WTC11 (cell line): Measurements from ENCODE around the gene ABR.

Source experiments
- CREB1 ChIP-seq: sonication (generic); formaldehyde crosslinking; IDR thresholded peaks from 2 replicates; pipeline ENCODE4 v1.8.0; 2023; ENCODE audit warnings: mild to moderate bottlenecking, missing genetic modification reagents
- CTCF ChIP-seq: fragments of 200-600 bp; IDR thresholded peaks from 2 replicates; pipeline ENCODE4 v1.8.0; 2022; ENCODE audit warnings: antibody characterized with exemption
- GABPB1 ChIP-seq: sonication (generic); formaldehyde crosslinking; IDR thresholded peaks from 2 replicates; pipeline ENCODE4 v1.8.1; 2023; ENCODE audit warnings: mild to moderate bottlenecking, missing genetic modification reagents
- MAX ChIP-seq: sonication (generic); formaldehyde crosslinking; IDR thresholded peaks from 2 replicates; pipeline ENCODE4 v1.8.0; 2022; ENCODE audit warnings: mild to moderate bottlenecking, missing genetic modification reagents
- NFYB ChIP-seq: sonication (generic); formaldehyde crosslinking; conservative IDR thresholded peaks from 2 replicates; pipeline ENCODE4 v1.8.0; 2022; ENCODE audit warnings: low read depth, missing genetic modification reagents
- RELA ChIP-seq: sonication (generic); formaldehyde crosslinking; IDR thresholded peaks from 2 replicates; pipeline ENCODE4 v1.8.1; 2022; ENCODE audit warnings: missing genetic modification reagents, mild to moderate bottlenecking, borderline replicate concordance
- SP1 ChIP-seq: sonication (generic); formaldehyde crosslinking; conservative IDR thresholded peaks from 2 replicates; pipeline ENCODE4 v1.8.1; 2022; ENCODE audit warnings: missing genetic modification reagents
- ZBTB43 ChIP-seq: sonication (generic); formaldehyde crosslinking; IDR thresholded peaks from 2 replicates; pipeline ENCODE4 v1.8.1; 2023; ENCODE audit warnings: mild to moderate bottlenecking, missing genetic modification reagents
- ZNF121 ChIP-seq: sonication (generic); formaldehyde crosslinking; IDR thresholded peaks from 2 replicates; pipeline ENCODE4 v1.8.0; 2023; ENCODE audit warnings: missing genetic modification reagents
- ZNF138 ChIP-seq: sonication (generic); formaldehyde crosslinking; conservative IDR thresholded peaks from 2 replicates; pipeline ENCODE4 v1.8.1; 2022; ENCODE audit warnings: mild to moderate bottlenecking, moderate library complexity, missing genetic modification reagents

- TF ChIP-seq ZNF138 (CRISPR knock-in tag) (no peak), ZNF121 (CRISPR knock-in tag) (no peak), NFYB (CRISPR knock-in tag) (no peak), MAX (CRISPR knock-in tag) (peak; percentile 26; the same call in 1 of the 2 replicates), RELA (CRISPR knock-in tag) (no peak), CTCF (no peak), GABPB1 (no peak), SP1 (no peak; the same call in 1 of the 2 replicates), ZBTB43 (no peak), CREB1 (CRISPR knock-in tag) (no peak)
These were observed at the start of gene ABR for GRCh38 chr17:1179818-1180742.
